Tibial nerve (tissue), 4 donors: ENCODE measurements around the gene CFAP20DC. TPM values are rescaled to one million over a fixed set of nuclear protein-coding genes. Genes with fewer than 3 reads are reported as not detected.

Experiments used
- DNase-seq, 2 donors: peaks; one replicate each; pipeline ENCODE4 v3.0.0-alpha.2; 2019; ENCODE audit warnings: low spot score in 2 of 2
- H3K27ac ChIP-seq, 4 donors: fragments of 200-600 bp; sonication (generic) in 3 of 4; one replicate each; pipeline ENCODE4 v1.5.1; 2017 to 2019; ENCODE audit warnings: mild to moderate bottlenecking in 1 of 4
- H3K27me3 ChIP-seq, 2 donors: fragments of 200-600 bp; sonication (generic) in 1 of 2; one replicate each; pipeline versions ENCODE4 v1.5.1 to v1.6.0; 2017 to 2019
- H3K36me3 ChIP-seq, 3 donors: fragments of 200-600 bp; sonication (generic); one replicate each; pipeline ENCODE4 v1.5.1; 2018 to 2019
- H3K4me1 ChIP-seq, 4 donors: fragments of 200-600 bp; sonication (generic) in 3 of 4; one replicate each; pipeline ENCODE4 v1.5.1; 2017 to 2019
- H3K4me3 ChIP-seq, 4 donors: fragments of 200-600 bp; sonication (generic) in 3 of 4; one replicate each; pipeline ENCODE4 v1.5.1; 2017 to 2019; ENCODE audit warnings: mild to moderate bottlenecking in 1 of 4, moderate library complexity in 1 of 4
- H3K9me3 ChIP-seq, 4 donors: fragments of 200-600 bp; sonication (generic) in 3 of 4; one replicate each; pipeline ENCODE4 v1.5.1; 2017 to 2019
- CTCF ChIP-seq, 5 experiments: fragments of 200-600 bp in 3 of 5; fragments of 450-650 bp in 2 of 5; sonication (generic) in 3 of 5; IDR thresholded peaks; one replicate each; pipeline ENCODE4 v1.5.1; 2016 to 2019; ENCODE audit warnings: antibody characterized with exemption in 5 of 5, mild to moderate bottlenecking in 3 of 5, moderate library complexity in 2 of 5
- EP300 ChIP-seq, 2 donors: sonication (generic); formaldehyde crosslinking; IDR thresholded peaks; one replicate each; pipeline ENCODE4 v1.6.1; 2017; ENCODE audit warnings: antibody characterized with exemption in 2 of 2, mild to moderate bottlenecking in 1 of 2
- POLR2A ChIP-seq, 2 donors: fragments of 450-650 bp; IDR thresholded peaks; one replicate each; pipeline ENCODE4 v1.6.1; 2017; ENCODE audit warnings: antibody characterized with exemption in 2 of 2, mild to moderate bottlenecking in 2 of 2, moderate library complexity in 2 of 2
- WGBS, 2 donors: methylation state at CpG; one replicate each; pipeline ENCODE4 v1.1.5; 2018; 5-methylcytosine and 5-hydroxymethylcytosine counted together
- total RNA-seq, 4 donors: library from RNA; depleted of rRNA; stranded (reverse); fragments of >200 nt; gene quantifications; one replicate each; pipeline ENCODE4 v1.1.0, GENCODE V29; 2016

The CFAP20DC gene
- total RNA-seq, 4 donors from 2014 or later: 1.3 to 2.0 (median 1.7) TPM

DNA sequence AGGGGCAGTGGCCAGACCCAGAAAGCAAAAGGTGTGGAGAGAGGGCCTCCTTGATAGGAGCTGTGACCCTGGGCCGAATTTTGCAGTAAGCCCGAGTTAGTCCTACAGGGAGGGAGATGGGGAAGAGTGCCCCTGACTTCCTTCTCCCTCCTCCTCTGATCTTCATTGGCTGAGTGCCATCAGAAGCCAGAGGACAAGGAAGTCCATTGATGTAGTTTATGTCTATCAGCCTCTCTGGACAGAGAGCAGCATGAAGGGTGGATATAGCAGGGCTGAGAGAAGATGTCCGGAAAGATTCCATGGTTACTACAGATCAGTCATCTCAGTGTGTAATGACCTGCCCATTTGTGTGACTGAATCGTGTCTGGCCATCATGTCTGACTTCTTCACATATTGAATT, 280.8 kb downstream of the CFAP20DC start:
- TF ChIP-seq POLR2A (IDR thresholded peaks at IDR 0.05): no peak
- TF ChIP-seq CTCF (IDR thresholded peaks at IDR 0.05): no peak
- TF ChIP-seq EP300 (IDR thresholded peaks at IDR 0.05): no peak
- 47 to 55% methylated on average over 4 of the region's 4 CpGs for WGBS, 2 donors

GRCh38 chr3:58766587-58767282, 283.1 kb downstream of the CFAP20DC start:
- no peak for DNase-seq
- H3K9me3 ChIP-seq: peaks cover 0 to 11% (median 0%) of the 10 kb centered on the region in 4 donors
- 85 to 86% methylated on average over 9 of the region's 9 CpGs for WGBS, 2 donors
- no peak overlapping the region for H3K27ac ChIP-seq
- no peak for TF ChIP-seq EP300 (IDR thresholded peaks at IDR 0.05)
- TF ChIP-seq POLR2A (IDR thresholded peaks at IDR 0.05): no peak
- TF ChIP-seq CTCF (IDR thresholded peaks at IDR 0.05): no peak
- no peak overlapping the region for H3K4me3 ChIP-seq
- no peaks in the 10 kb centered on the region for H3K4me1 ChIP-seq
- H3K27me3 ChIP-seq: no peaks in the 10 kb centered on the region
- no peaks in the 10 kb centered on the region for H3K36me3 ChIP-seq

More for the DNA sequence above, 280.8 kb downstream of the CFAP20DC start:
- Histone ChIP-seq H3K4me1 (no peaks in the 10 kb centered on the region), H3K36me3 (no peaks in the 10 kb centered on the region), H3K27me3 (no peaks in the 10 kb centered on the region), H3K4me3 (no peak overlapping the region), H3K9me3 (peaks cover 0 to 6% (median 0%) of the 10 kb centered on the region in 4 donors), H3K27ac (no peak overlapping the region)
- no peak for DNase-seq

DNA sequence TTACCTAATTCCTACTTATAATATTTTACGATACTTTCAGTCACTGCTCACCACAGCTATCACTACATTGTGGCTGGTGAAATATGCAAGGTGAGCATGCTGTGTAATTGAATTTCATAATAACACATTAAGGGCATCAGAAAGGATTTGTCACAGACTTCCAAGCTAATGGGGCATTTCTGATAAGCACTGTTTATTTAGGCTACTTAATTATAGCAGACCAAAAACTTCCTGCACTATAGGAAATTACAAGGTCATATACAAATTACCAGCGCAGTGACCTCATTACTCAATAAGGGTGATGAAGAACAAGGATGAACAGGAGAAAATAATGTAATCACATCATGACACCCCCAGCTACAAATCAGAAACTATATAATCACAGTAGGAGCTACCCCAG, 294.7 kb downstream of the CFAP20DC start:
- Histone ChIP-seq H3K27me3 (no peaks in the 10 kb centered on the region), H3K4me3 (no peak overlapping the region), H3K27ac (no peak overlapping the region), H3K4me1 (no peaks in the 10 kb centered on the region), H3K9me3 (peaks cover 0 to 4% (median 0%) of the 10 kb centered on the region in 4 donors), H3K36me3 (no peaks in the 10 kb centered on the region)
- 81 to 93% methylated on average over 2 of the region's 2 CpGs for WGBS, 2 donors
- DNase-seq: no peak
- no peak for TF ChIP-seq EP300 (IDR thresholded peaks at IDR 0.05)
- TF ChIP-seq POLR2A (IDR thresholded peaks at IDR 0.05): no peak
- TF ChIP-seq CTCF (IDR thresholded peaks at IDR 0.05): no peak

GRCh38 chr3:58754074-58754473, 295.8 kb downstream of the CFAP20DC start:
- DNase-seq: no peak
- H3K4me1 ChIP-seq: no peaks in the 10 kb centered on the region
- H3K27me3 ChIP-seq: no peaks in the 10 kb centered on the region
- 71 to 90% methylated on average over 4 of the region's 4 CpGs for WGBS, 2 donors
- H3K9me3 ChIP-seq: no peaks in the 10 kb centered on the region
- H3K36me3 ChIP-seq: no peaks in the 10 kb centered on the region
- no peak overlapping the region for H3K4me3 ChIP-seq
- no peak for TF ChIP-seq EP300 (IDR thresholded peaks at IDR 0.05)
- TF ChIP-seq CTCF (IDR thresholded peaks at IDR 0.05): no peak
- TF ChIP-seq POLR2A (IDR thresholded peaks at IDR 0.05): no peak
- H3K27ac ChIP-seq: no peak overlapping the region

GRCh38 chr3:58751882-58752567, 297.8 kb downstream of the CFAP20DC start:
- H3K27ac ChIP-seq: no peak overlapping the region
- H3K4me3 ChIP-seq: no peak overlapping the region
- no peak for TF ChIP-seq EP300 (IDR thresholded peaks at IDR 0.05)
- H3K36me3 ChIP-seq: no peaks in the 10 kb centered on the region
- DNase-seq: no peak
- no peaks in the 10 kb centered on the region for H3K27me3 ChIP-seq
- no peaks in the 10 kb centered on the region for H3K9me3 ChIP-seq
- 80 to 82% methylated on average over 3 of the region's 3 CpGs for WGBS, 2 donors
- no peaks in the 10 kb centered on the region for H3K4me1 ChIP-seq
